SK-N-SH treated with all-trans-retinoic acid at 6 μM for 48 hours (cell line): ENCODE results near the gene TMEM69.

Experiments
- ARNTL ChIP-seq: fragments of 450-650 bp; formaldehyde crosslinking; IDR thresholded peaks from 2 replicates; pipeline ENCODE4 v1.5.0; 2020; ENCODE audit warnings: low read depth, mild to moderate bottlenecking, moderate library complexity, borderline replicate concordance
- BACH2 ChIP-seq: fragments of 250-450 bp; sonication (Bioruptor Pico); IDR thresholded peaks from 2 replicates; pipeline ENCODE4 v1.9.0; 2021; ENCODE audit warnings: mild to moderate bottlenecking, borderline replicate concordance
- CREB5 ChIP-seq: fragments of 250-450 bp; sonication (Bioruptor Pico); IDR thresholded peaks from 2 replicates; pipeline ENCODE4 v1.5.1; 2020; ENCODE audit warnings: low read depth, mild to moderate bottlenecking, moderate library complexity
- ESRRG ChIP-seq: fragments of 250-450 bp; sonication (Bioruptor Pico); IDR thresholded peaks from 2 replicates; pipeline ENCODE4 v1.6.1; 2021; ENCODE audit warnings: mild to moderate bottlenecking
- OSR1 ChIP-seq: fragments of 250-450 bp; sonication (Bioruptor Pico); IDR thresholded peaks from 2 replicates; pipeline ENCODE4 v1.8.0; 2022; ENCODE audit warnings: moderate library complexity, mild to moderate bottlenecking, inconsistent platforms
- PATZ1 ChIP-seq: fragments of 250-450 bp; sonication (Bioruptor Pico); IDR thresholded peaks from 2 replicates; pipeline ENCODE4 v1.8.0; 2020; ENCODE audit warnings: mild to moderate bottlenecking, moderate library complexity, borderline replicate concordance
- POU6F1 ChIP-seq: fragments of 250-450 bp; sonication (Bioruptor Pico); IDR thresholded peaks from 2 replicates; pipeline ENCODE4 v1.8.0; 2021; ENCODE audit warnings: low read depth, mild to moderate bottlenecking, moderate library complexity, borderline replicate concordance
- TCF4 ChIP-seq: fragments of 250-450 bp; sonication (Bioruptor Pico); IDR thresholded peaks from 2 replicates; pipeline ENCODE4 v1.8.0; 2021; ENCODE audit warnings: mild to moderate bottlenecking, moderate library complexity, borderline replicate concordance
- ZC3H10 ChIP-seq: fragments of 250-450 bp; sonication (Bioruptor Pico); IDR thresholded peaks from 2 replicates; pipeline ENCODE4 v1.5.1; 2021; ENCODE audit warnings: mild to moderate bottlenecking, moderate library complexity
- ZFP3 ChIP-seq: fragments of 250-450 bp; sonication (Bioruptor Pico); IDR thresholded peaks from 2 replicates; pipeline ENCODE4 v1.5.0; 2020; ENCODE audit warnings: mild to moderate bottlenecking, moderate library complexity
- ZNF565 ChIP-seq: fragments of 450-650 bp; formaldehyde crosslinking; conservative IDR thresholded peaks from 2 replicates; pipeline ENCODE4 v1.5.0; 2020; ENCODE audit warnings: low read depth, mild to moderate bottlenecking, moderate library complexity
- ZNF70 ChIP-seq: fragments of 450-650 bp; formaldehyde crosslinking; IDR thresholded peaks from 2 replicates; pipeline ENCODE4 v1.5.0; 2020; ENCODE audit warnings: mild to moderate bottlenecking, moderate library complexity
- ZNF8 ChIP-seq: fragments of 450-650 bp; formaldehyde crosslinking; IDR thresholded peaks from 2 replicates; pipeline ENCODE4 v1.5.0; 2020; ENCODE audit warnings: mild to moderate bottlenecking, moderate library complexity

- no peak for TF ChIP-seq ZFP3 (CRISPR knock-in tag)
- no peak for TF ChIP-seq PATZ1
- no peak for TF ChIP-seq CREB5 (CRISPR knock-in tag)
- TF ChIP-seq ZNF70 (CRISPR knock-in tag), result no peak
- TF ChIP-seq POU6F1 (CRISPR knock-in tag), result no peak
- TF ChIP-seq ESRRG (CRISPR knock-in tag), result no peak
- TF ChIP-seq ARNTL (CRISPR knock-in tag), result no peak
- TF ChIP-seq ZNF8 (CRISPR knock-in tag), result no peak
- TF ChIP-seq BACH2, result no peak
- TF ChIP-seq ZNF565 (CRISPR knock-in tag), result no peak
- no peak for TF ChIP-seq TCF4
- no peak for TF ChIP-seq OSR1
- TF ChIP-seq ZC3H10 (CRISPR knock-in tag), result no peak
These were observed 18.6 kb upstream of the TMEM69 start for GRCh38 chr1:45669379-45669778.
